Body of pancreas (tissue), 4 donors: ENCODE measurements around the gene VIT.

Experiments
- CTCF ChIP-seq, 7 experiments: fragments of 450-650 bp in 4 of 7; fragments of 200-600 bp in 3 of 7; sonication (generic) in 3 of 7; IDR thresholded peaks; one replicate each; pipeline ENCODE4 v1.5.1; 2016 to 2019; ENCODE audit warnings: antibody characterized with exemption in 7 of 7
- POLR2A ChIP-seq, 3 donors: fragments of 450-650 bp; IDR thresholded peaks; one replicate each; pipeline ENCODE4 v1.6.1; 2016; ENCODE audit warnings: antibody characterized with exemption in 3 of 3, mild to moderate bottlenecking in 2 of 3

GRCh38 chr2:36740061-36740460, 43.6 kb downstream of the VIT start:
- no peak for TF ChIP-seq CTCF (IDR thresholded peaks at IDR 0.05)
- no peak for TF ChIP-seq POLR2A (IDR thresholded peaks at IDR 0.05)
